Testis (tissue), 2 donors: ENCODE measurements around the gene CLEC2B.

Experiments used
- CTCF ChIP-seq, 3 experiments: fragments of 450-650 bp in 2 of 3; fragments of 200-600 bp in 1 of 3; sonication (generic) in 1 of 3; IDR thresholded peaks; one replicate each; pipeline ENCODE4 v1.5.1; 2016 to 2019; ENCODE audit warnings: antibody characterized with exemption in 3 of 3, mild to moderate bottlenecking in 2 of 3, moderate library complexity in 1 of 3
- POLR2A ChIP-seq: fragments of 450-650 bp; IDR thresholded peaks from one replicate; pipeline ENCODE4 v1.6.1; 2017; ENCODE audit warnings: antibody characterized with exemption, mild to moderate bottlenecking, moderate library complexity

GRCh38 chr12:9864913-9865675 lies 4.1 kb downstream of the CLEC2B start:
- TF ChIP-seq CTCF (IDR thresholded peaks at IDR 0.05) (no peak), POLR2A (no peak)
